A549 (cell line): ENCODE results near the gene NECTIN4. TPM values are rescaled to one million over a fixed set of nuclear protein-coding genes. Genes with fewer than 3 reads are reported as not detected.

Experiments used
- ATAC-seq, 2 experiments: fragments of 200-7000 bp in 1 of 2; fragments of >200 bp in 1 of 2; cut with Nextera tagmentation in 1 of 2; cut with Tn5 transposase in 1 of 2; 3 replicates each; pipeline versions ENCODE4 v1.8.0 to v1.9.1; 2018 to 2020; ENCODE audit warnings: mild to moderate bottlenecking in 1 of 2, moderate library complexity in 1 of 2
- CTCF ChIA-PET: fragments of 300-600 bp; sonication (Branson Sonifier 250); formaldehyde crosslinking; extraction: SDS; loops from one replicate; lab custom pipeline; 2021; ENCODE audit warnings: antibody characterized with exemption, inconsistent platforms; lab: Yijun Ruan, JAX
- POLR2A ChIA-PET: fragments of 350-600 bp; formaldehyde crosslinking; extraction: SDS; loops from one replicate; lab custom pipeline; 2021; ENCODE audit warnings: antibody characterized with exemption, inconsistent platforms; lab: Yijun Ruan, JAX
- DNase-seq, 2 experiments: peaks; one replicate each; pipeline versions ENCODE4 v3.0.0 to v3.0.0-alpha.2; 2011 to 2016; ENCODE audit warnings: low read depth in 1 of 2, low spot score in 1 of 2
- FAIRE-seq: peaks from 2 replicates; lab custom pipeline; 2011; peaks lifted over from hg19 to GRCh38; lab: Jason Lieb, UNC
- H3K27ac ChIP-seq, 2 experiments: fragments of >200 bp; sonication (Bioruptor Twin); formaldehyde crosslinking; 3 replicates each; pipeline ENCODE4 v1.5.1; 2016 to 2017
- H3K4me1 ChIP-seq: fragments of >200 bp; sonication (Bioruptor Twin); formaldehyde crosslinking; 3 replicates; pipeline ENCODE4 v1.6.1; 2016
- H3K4me2 ChIP-seq: fragments of >200 bp; sonication (Bioruptor Twin); formaldehyde crosslinking; 3 replicates; pipeline ENCODE4 v1.6.1; 2016
- H3K4me3 ChIP-seq: fragments of >200 bp; sonication (Bioruptor Twin); formaldehyde crosslinking; 3 replicates; pipeline ENCODE4 v1.5.1; 2016
- H3K9me3 ChIP-seq: fragments of >200 bp; sonication (Bioruptor Twin); formaldehyde crosslinking; 3 replicates; pipeline ENCODE4 v1.6.1; 2016
- ATOH8 ChIP-seq: fragments of 250-450 bp; sonication (Bioruptor Pico); IDR thresholded peaks from 2 replicates; pipeline ENCODE4 v1.5.0; 2020; ENCODE audit warnings: low read depth, mild to moderate bottlenecking, moderate library complexity
- BCL3 ChIP-seq: fragments of >200 bp; sonication (Bioruptor Twin); formaldehyde crosslinking; IDR thresholded peaks from 3 replicates; pipeline ENCODE4 v1.6.1; 2016
- BHLHE40 ChIP-seq: IDR thresholded peaks from 2 replicates; pipeline ENCODE4 v1.6.1; 2012; ENCODE audit warnings: low read depth, low read length, inconsistent platforms
- CEBPB ChIP-seq, 2 experiments: fragments of >200 bp in 1 of 2; sonication (Bioruptor Twin) in 1 of 2; formaldehyde crosslinking in 1 of 2; IDR thresholded peaks; 2 replicates each; pipeline ENCODE4 v1.6.1; 2012 to 2016
- CHD4 ChIP-seq: fragments of 200-600 bp; sonication (generic); IDR thresholded peaks from 2 replicates; pipeline ENCODE4 v1.6.1; 2016; ENCODE audit warnings: antibody characterized with exemption, mild to moderate bottlenecking, borderline replicate concordance
- EP300 ChIP-seq, 2 experiments: fragments of >200 bp; sonication (Bioruptor Twin); formaldehyde crosslinking; IDR thresholded peaks; 2 replicates in 1 of 2; 3 replicates in 1 of 2; pipeline ENCODE4 v1.6.1; 2016 to 2017
- ESRRA ChIP-seq: fragments of 150-350 bp; IDR thresholded peaks from 2 replicates; pipeline ENCODE4 v1.6.1; 2014; ENCODE audit warnings: mild to moderate bottlenecking, low read length, borderline replicate concordance
- HES2 ChIP-seq: fragments of >200 bp; sonication (Bioruptor Twin); formaldehyde crosslinking; IDR thresholded peaks from 2 replicates; pipeline ENCODE4 v1.6.1; 2016
- HOXA7 ChIP-seq: fragments of 250-450 bp; sonication (Bioruptor Pico); IDR thresholded peaks from 2 replicates; pipeline ENCODE4 v1.5.0; 2020; ENCODE audit warnings: mild to moderate bottlenecking, moderate library complexity
- HOXB5 ChIP-seq: fragments of 250-450 bp; sonication (Bioruptor Pico); IDR thresholded peaks from 2 replicates; pipeline ENCODE4 v1.5.0; 2020; ENCODE audit warnings: mild to moderate bottlenecking, moderate library complexity
- MAZ ChIP-seq: fragments of 150-350 bp; IDR thresholded peaks from 2 replicates; pipeline ENCODE4 v1.6.1; 2014; ENCODE audit warnings: antibody characterized with exemption, low read depth, low read length, borderline replicate concordance
- NFE2L2 ChIP-seq: fragments of 150-350 bp; conservative IDR thresholded peaks from 2 replicates; pipeline ENCODE4 v1.6.1; 2014; ENCODE audit warnings: low read length
- POLR2A ChIP-seq: IDR thresholded peaks from 2 replicates; pipeline ENCODE4 v1.6.1; 2012; ENCODE audit warnings: mild to moderate bottlenecking, low read length
- RAD21 ChIP-seq, 2 experiments: fragments of >200 bp in 1 of 2; sonication (Bioruptor Twin) in 1 of 2; formaldehyde crosslinking in 1 of 2; IDR thresholded peaks in 1 of 2; conservative IDR thresholded peaks in 1 of 2; 2 replicates in 1 of 2; 3 replicates in 1 of 2; pipeline ENCODE4 v1.6.1; 2012 to 2018; ENCODE audit warnings: inconsistent platforms in 1 of 2
- SMC3 ChIP-seq: fragments of >200 bp; sonication (Bioruptor Twin); formaldehyde crosslinking; IDR thresholded peaks from 3 replicates; pipeline ENCODE4 v1.6.1; 2018; ENCODE audit warnings: inconsistent platforms
- SREBF2 ChIP-seq: fragments of 450-650 bp; IDR thresholded peaks from 2 replicates; pipeline ENCODE4 v1.6.1; 2014; ENCODE audit warnings: mild to moderate bottlenecking, moderate library complexity
- TP53 ChIP-seq: fragments of 250-450 bp; sonication (Bioruptor Pico); IDR thresholded peaks from 2 replicates; pipeline ENCODE4 v1.5.0; 2021; ENCODE audit warnings: mild to moderate bottlenecking, moderate library complexity
- ZFP36 ChIP-seq: fragments of 450-650 bp; IDR thresholded peaks from 2 replicates; pipeline ENCODE4 v1.6.1; 2014; ENCODE audit warnings: borderline replicate concordance; ENCODE audit not compliant: partially characterized antibody
- ZSCAN20 ChIP-seq: fragments of 250-450 bp; sonication (Bioruptor Pico); IDR thresholded peaks from 2 replicates; pipeline ENCODE4 v1.8.0; 2022; ENCODE audit warnings: mild to moderate bottlenecking, moderate library complexity
- WGBS: methylation state at CpG from one replicate; pipeline ENCODE4 v1.1.6; 2017; ENCODE audit errors: missing lambda C conversion rate; 5-methylcytosine and 5-hydroxymethylcytosine counted together
- polyA plus RNA-seq, 4 experiments: library from polyadenylated mRNA; depleted of rRNA in 3 of 4; stranded (reverse); fragments of >200 nt; fragmentation: RNase III in 1 of 4; extraction: RNeasy Plus Mini Kit Qiagen cat#74134 plus additional on column Dnase treatment in 1 of 4; gene quantifications; 2 replicates in 3 of 4; 3 replicates in 1 of 4; pipeline ENCODE4 v1.2.3, GENCODE V29; 2011 to 2017

The NECTIN4 gene
- polyA plus RNA-seq, 2 of the 4 experiments (the other 2 are of a cell fraction) = 1.5 to 4.3 TPM

- POLR2A ChIA-PET = interaction anchor here (0.9 kb wide), 1 partner anchor 39 kb away, joined by 4 read pairs; the partner anchor contains the start of gene USF1
- no peaks in the 10 kb centered on the region for H3K9me3 ChIP-seq
- TF ChIP-seq EP300 (IDR thresholded peaks at IDR 0.05) (no peak), HOXA7 (CRISPR knock-in tag) (no peak), BCL3 (no peak), MAZ (no peak), RAD21 (conservative IDR thresholded peaks at IDR 0.05 in 1 of 2, IDR thresholded peaks at IDR 0.05 in 1 of 2) (no peak), POLR2A (no peak), ZSCAN20 (no peak), TP53 (CRISPR knock-in tag) (no peak), SREBF2 (no peak), HOXB5 (CRISPR knock-in tag) (no peak), HES2 (no peak), SMC3 (no peak), ZFP36 (no peak)
- TF ChIP-seq, all 56 proteins: peak for 0
- Histone ChIP-seq H3K4me3 (no peak overlapping the region), H3K4me2 (peak overlapping the region; percentile 69), H3K27ac (peak overlapping the region; percentile 88), H3K4me1 (peaks cover 66% of the 10 kb centered on the region)
- CTCF ChIA-PET = interaction anchor here (0.6 to 12.7 kb wide), 7 partner anchors 11 to 91 kb away, joined by 3 to 167 read pairs (median 4); partner anchors contain the start of genes ARHGAP30 and KLHDC9
- ATAC-seq = no peak
- WGBS = 86% methylated on average over 1 of the region's 1 CpG
- no peak for DNase-seq
- FAIRE-seq = no peak
Observed at GRCh38 chr1:161084597-161084988, 4.8 kb downstream of the NECTIN4 start.

- ATAC-seq (peak; percentile 3 to 7; a peak in 2 of 6 replicates), FAIRE-seq (no peak), DNase-seq (no peak)
- Histone ChIP-seq H3K4me2 (peak overlapping the region; percentile 69), H3K27ac (peak overlapping the region; percentile 88), H3K4me1 (peaks cover 64% of the 10 kb centered on the region), H3K4me3 (no peak overlapping the region), H3K9me3 (no peaks in the 10 kb centered on the region)
- POLR2A ChIA-PET = interaction anchor here (0.9 kb wide), 1 partner anchor 39 kb away, joined by 4 read pairs; the partner anchor contains the start of gene USF1
- CTCF ChIA-PET = interaction anchor here (0.8 to 12.7 kb wide), 9 partner anchors 10 to 90 kb away, joined by 4 to 167 read pairs (median 6); partner anchors contain the start of genes ARHGAP30 and KLHDC9
- 84% methylated on average over 7 of the region's 10 CpGs for WGBS
- 0 out of 5 replicates have a peak, but pooled peaks of 1 of the 2 experiments have one; percentile 3 for TF ChIP-seq RAD21 (conservative IDR thresholded peaks at IDR 0.05 in 1 of 2, IDR thresholded peaks at IDR 0.05 in 1 of 2)
- no peak for TF ChIP-seq ESRRA
- no peak for TF ChIP-seq ATOH8 (CRISPR knock-in tag)
- TF ChIP-seq BHLHE40 = no peak
- no peak for TF ChIP-seq CHD4
- no peak for TF ChIP-seq NFE2L2
- 0 out of 5 replicates have a peak, but pooled peaks of 1 of the 2 experiments have one; percentile 0 for TF ChIP-seq EP300 (IDR thresholded peaks at IDR 0.05)
- no peak for TF ChIP-seq CEBPB (IDR thresholded peaks at IDR 0.05)
Observed at GRCh38 chr1:161083748-161084596, 5.4 kb downstream of the NECTIN4 start.
